ENCODE data around the gene HMOX1. TPM values are rescaled to one million over a fixed set of nuclear protein-coding genes. Genes with fewer than 3 reads are reported as not detected.

Gene HMOX1
- total and polyA plus RNA-seq, 2 of the 13 experiments (the other 11 are each of a cell fraction or from before 2014, with no cell fraction given) = 53.6 to 67.4 TPM

DNA sequence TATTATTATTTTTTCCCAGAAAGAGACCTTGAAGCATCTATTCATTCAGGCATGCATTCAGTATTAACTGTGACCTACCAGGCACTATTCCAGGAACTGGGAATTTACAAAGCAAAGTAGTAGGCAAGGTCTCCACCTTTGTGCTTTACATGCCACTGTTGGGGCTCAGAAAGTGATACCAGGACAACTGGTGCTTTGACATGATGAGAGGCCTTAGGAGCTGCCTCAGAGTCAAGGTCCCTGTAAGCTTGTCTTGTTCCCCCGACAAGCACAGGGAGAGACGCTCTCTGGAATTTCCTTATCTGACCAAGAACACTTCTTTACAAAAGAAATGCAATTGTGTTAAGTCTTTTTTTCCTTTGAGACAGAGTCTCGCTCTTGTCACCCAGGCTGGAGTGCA is 2.3 kb upstream of the HMOX1 start (continued):
- TF ChIP-seq ZNF432 (CRISPR knock-in tag; IDR thresholded peaks at IDR 0.05; ENCODE audit: borderline replicate concordance) (no peak), PPARG (CRISPR knock-in tag; conservative IDR thresholded peaks at IDR 0.05) (peak; percentile 85), MED1 (CRISPR knock-in tag; IDR thresholded peaks at IDR 0.05) (0 out of 2 replicates have a peak, but pooled peaks have one; percentile 18), ZNF12 (CRISPR knock-in tag; IDR thresholded peaks at IDR 0.05) (no peak), FOXA1 (IDR thresholded peaks at IDR 0.05) (no peak), FOXA1 (CRISPR knock-in tag; IDR thresholded peaks at IDR 0.05) (0 out of 2 replicates have a peak, but pooled peaks have one; percentile 5), IRX3 (CRISPR knock-in tag; IDR thresholded peaks at IDR 0.05; ENCODE audit: borderline replicate concordance, low read depth) (no peak), HDAC6 (IDR thresholded peaks at IDR 0.05; ENCODE audit: low read depth, low read length) (no peak), SMARCC2 (IDR thresholded peaks at IDR 0.05) (no peak), MTA3 (CRISPR knock-in tag; IDR thresholded peaks at IDR 0.05) (no peak), ZNF879 (CRISPR knock-in tag; IDR thresholded peaks at IDR 0.05) (no peak)
- TF ChIP-seq, protein P1, sequence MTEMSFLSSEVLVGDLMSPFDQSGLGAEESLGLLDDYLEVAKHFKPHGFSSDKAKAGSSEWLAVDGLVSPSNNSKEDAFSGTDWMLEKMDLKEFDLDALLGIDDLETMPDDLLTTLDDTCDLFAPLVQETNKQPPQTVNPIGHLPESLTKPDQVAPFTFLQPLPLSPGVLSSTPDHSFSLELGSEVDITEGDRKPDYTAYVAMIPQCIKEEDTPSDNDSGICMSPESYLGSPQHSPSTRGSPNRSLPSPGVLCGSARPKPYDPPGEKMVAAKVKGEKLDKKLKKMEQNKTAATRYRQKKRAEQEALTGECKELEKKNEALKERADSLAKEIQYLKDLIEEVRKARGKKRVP (CRISPR knock-in tag; IDR thresholded peaks at IDR 0.05) = no peak
- TF ChIP-seq, protein P2, sequence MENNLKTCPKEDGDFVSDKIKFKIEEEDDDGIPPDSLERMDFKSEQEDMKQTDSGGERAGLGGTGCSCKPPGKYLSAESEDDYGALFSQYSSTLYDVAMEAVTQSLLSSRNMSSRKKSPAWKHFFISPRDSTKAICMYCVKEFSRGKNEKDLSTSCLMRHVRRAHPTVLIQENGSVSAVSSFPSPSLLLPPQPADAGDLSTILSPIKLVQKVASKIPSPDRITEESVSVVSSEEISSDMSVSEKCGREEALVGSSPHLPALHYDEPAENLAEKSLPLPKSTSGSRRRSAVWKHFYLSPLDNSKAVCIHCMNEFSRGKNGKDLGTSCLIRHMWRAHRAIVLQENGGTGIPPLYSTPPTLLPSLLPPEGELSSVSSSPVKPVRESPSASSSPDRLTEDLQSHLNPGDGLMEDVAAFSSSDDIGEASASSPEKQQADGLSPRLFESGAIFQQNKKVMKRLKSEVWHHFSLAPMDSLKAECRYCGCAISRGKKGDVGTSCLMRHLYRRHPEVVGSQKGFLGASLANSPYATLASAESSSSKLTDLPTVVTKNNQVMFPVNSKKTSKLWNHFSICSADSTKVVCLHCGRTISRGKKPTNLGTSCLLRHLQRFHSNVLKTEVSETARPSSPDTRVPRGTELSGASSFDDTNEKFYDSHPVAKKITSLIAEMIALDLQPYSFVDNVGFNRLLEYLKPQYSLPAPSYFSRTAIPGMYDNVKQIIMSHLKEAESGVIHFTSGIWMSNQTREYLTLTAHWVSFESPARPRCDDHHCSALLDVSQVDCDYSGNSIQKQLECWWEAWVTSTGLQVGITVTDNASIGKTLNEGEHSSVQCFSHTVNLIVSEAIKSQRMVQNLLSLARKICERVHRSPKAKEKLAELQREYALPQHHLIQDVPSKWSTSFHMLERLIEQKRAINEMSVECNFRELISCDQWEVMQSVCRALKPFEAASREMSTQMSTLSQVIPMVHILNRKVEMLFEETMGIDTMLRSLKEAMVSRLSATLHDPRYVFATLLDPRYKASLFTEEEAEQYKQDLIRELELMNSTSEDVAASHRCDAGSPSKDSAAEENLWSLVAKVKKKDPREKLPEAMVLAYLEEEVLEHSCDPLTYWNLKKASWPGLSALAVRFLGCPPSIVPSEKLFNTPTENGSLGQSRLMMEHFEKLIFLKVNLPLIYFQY (CRISPR knock-in tag; IDR thresholded peaks at IDR 0.05; ENCODE audit: borderline replicate concordance) = no peak
- TF ChIP-seq, protein P3, sequence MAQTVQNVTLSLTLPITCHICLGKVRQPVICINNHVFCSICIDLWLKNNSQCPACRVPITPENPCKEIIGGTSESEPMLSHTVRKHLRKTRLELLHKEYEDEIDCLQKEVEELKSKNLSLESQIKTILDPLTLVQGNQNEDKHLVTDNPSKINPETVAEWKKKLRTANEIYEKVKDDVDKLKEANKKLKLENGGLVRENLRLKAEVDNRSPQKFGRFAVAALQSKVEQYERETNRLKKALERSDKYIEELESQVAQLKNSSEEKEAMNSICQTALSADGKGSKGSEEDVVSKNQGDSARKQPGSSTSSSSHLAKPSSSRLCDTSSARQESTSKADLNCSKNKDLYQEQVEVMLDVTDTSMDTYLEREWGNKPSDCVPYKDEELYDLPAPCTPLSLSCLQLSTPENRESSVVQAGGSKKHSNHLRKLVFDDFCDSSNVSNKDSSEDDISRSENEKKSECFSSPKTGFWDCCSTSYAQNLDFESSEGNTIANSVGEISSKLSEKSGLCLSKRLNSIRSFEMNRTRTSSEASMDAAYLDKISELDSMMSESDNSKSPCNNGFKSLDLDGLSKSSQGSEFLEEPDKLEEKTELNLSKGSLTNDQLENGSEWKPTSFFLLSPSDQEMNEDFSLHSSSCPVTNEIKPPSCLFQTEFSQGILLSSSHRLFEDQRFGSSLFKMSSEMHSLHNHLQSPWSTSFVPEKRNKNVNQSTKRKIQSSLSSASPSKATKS (CRISPR knock-in tag; IDR thresholded peaks at IDR 0.05) = no peak
- TF ChIP-seq, protein P4, sequence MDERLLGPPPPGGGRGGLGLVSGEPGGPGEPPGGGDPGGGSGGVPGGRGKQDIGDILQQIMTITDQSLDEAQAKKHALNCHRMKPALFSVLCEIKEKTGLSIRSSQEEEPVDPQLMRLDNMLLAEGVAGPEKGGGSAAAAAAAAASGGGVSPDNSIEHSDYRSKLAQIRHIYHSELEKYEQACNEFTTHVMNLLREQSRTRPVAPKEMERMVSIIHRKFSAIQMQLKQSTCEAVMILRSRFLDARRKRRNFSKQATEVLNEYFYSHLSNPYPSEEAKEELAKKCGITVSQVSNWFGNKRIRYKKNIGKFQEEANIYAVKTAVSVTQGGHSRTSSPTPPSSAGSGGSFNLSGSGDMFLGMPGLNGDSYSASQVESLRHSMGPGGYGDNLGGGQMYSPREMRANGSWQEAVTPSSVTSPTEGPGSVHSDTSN (CRISPR knock-in tag; IDR thresholded peaks at IDR 0.05) = no peak
- TF ChIP-seq, protein P5, sequence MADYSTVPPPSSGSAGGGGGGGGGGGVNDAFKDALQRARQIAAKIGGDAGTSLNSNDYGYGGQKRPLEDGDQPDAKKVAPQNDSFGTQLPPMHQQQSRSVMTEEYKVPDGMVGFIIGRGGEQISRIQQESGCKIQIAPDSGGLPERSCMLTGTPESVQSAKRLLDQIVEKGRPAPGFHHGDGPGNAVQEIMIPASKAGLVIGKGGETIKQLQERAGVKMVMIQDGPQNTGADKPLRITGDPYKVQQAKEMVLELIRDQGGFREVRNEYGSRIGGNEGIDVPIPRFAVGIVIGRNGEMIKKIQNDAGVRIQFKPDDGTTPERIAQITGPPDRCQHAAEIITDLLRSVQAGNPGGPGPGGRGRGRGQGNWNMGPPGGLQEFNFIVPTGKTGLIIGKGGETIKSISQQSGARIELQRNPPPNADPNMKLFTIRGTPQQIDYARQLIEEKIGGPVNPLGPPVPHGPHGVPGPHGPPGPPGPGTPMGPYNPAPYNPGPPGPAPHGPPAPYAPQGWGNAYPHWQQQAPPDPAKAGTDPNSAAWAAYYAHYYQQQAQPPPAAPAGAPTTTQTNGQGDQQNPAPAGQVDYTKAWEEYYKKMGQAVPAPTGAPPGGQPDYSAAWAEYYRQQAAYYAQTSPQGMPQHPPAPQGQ (CRISPR knock-in tag; IDR thresholded peaks at IDR 0.05; ENCODE audit: borderline replicate concordance) = no peak
